ENCODE measurements around the gene NKIRAS1.
"Not testable (repeated sequence)": the region's sequence is repeated elsewhere in the genome, so short reads cannot be mapped to it uniquely, and the experiment has no call there.

- not testable (repeated sequence) for TF ChIP-seq CTCF (IDR thresholded peaks at IDR 0.05; ENCODE audit: low read depth, low read length); EZH2phosphoT487 (IDR thresholded peaks at IDR 0.05; ENCODE audit: low read depth)
Observed at GRCh38 chr3:23849462-23849861, 67.3 kb downstream of the NKIRAS1 start.
